ENCODE results near the gene FIGN. TPM values are rescaled to one million over a fixed set of nuclear protein-coding genes. Genes with fewer than 3 reads are reported as not detected.

FIGN gene
- total and polyA plus RNA-seq, 2 of the 4 experiments (the other 2 are of a cell fraction): 0.77 to 0.90 TPM

GRCh38 chr2:163664610-163665009 is 71.2 kb downstream of the FIGN start:
- Histone ChIP-seq H3K56ac (ENCODE audit: extremely low read depth, insufficient read depth, low read length) (no peak overlapping the region), H2BK20ac (ENCODE audit: low read depth, low read length) (no peak overlapping the region), H2AK5ac (ENCODE audit: low read depth, low read length) (no peak overlapping the region), H3K9me1 (ENCODE audit: insufficient read depth, low read length) (peaks cover 2% of the 10 kb centered on the region; the same call in 1 of the 2 replicates), H4K5ac (ENCODE audit: low read depth, low read length) (no peak overlapping the region), H2BK5ac (ENCODE audit: low read depth, low read length, poor library complexity, severe bottlenecking) (no peak overlapping the region), H3K27me3 (ENCODE audit: control insufficient read depth, insufficient read depth, low read length) (no peaks in the 10 kb centered on the region), H3K27ac (ENCODE audit: insufficient read depth, low read length) (no peak overlapping the region), H3K9me3 (ENCODE audit: control insufficient read depth, insufficient read depth, low read length) (no peaks in the 10 kb centered on the region), H3K14ac (replicated peaks; ENCODE audit: low read depth, low read length) (no peak overlapping the region), H2BK15ac (ENCODE audit: low read depth, low read length) (no peak overlapping the region), H3K4me3 (ENCODE audit: insufficient read depth, low read depth, low read length) (no peak overlapping the region), H2BK120ac (ENCODE audit: low read depth, low read length) (no peak overlapping the region), H4K91ac (ENCODE audit: insufficient read depth, low read depth, low read length) (no peak overlapping the region), H3K4me2 (ENCODE audit: low read depth, low read length) (peak overlapping the region; percentile 1; the same call in 1 of the 2 replicates), H4K20me1 (ENCODE audit: insufficient read depth, low read length) (no peaks in the 10 kb centered on the region), H2AK9ac (replicated peaks; ENCODE audit: low read depth, low read length, poor library complexity) (no peak overlapping the region), H4K8ac (ENCODE audit: low read depth in 2 of 2, low read length in 2 of 2) (no peak overlapping the region), H3K36me3 (ENCODE audit: control insufficient read depth, insufficient read depth, low read length) (no peaks in the 10 kb centered on the region), H3K23ac (ENCODE audit: low read depth, low read length) (no peak overlapping the region), H3K18ac (ENCODE audit: low read depth, low read length) (no peak overlapping the region), H3K4me1 (ENCODE audit: control insufficient read depth, insufficient read depth, low read length) (peaks cover 7% of the 10 kb centered on the region; the same call in 1 of the 2 replicates), H2AFZ (replicated peaks; ENCODE audit: low read length, poor library complexity) (no peak overlapping the region), H3K4ac (ENCODE audit: low read depth, low read length) (no peak overlapping the region), H3K9ac (ENCODE audit: low read depth, low read length) (no peak overlapping the region), H3K79me1 (ENCODE audit: low read depth in 1 of 2, low read length in 2 of 2) (no peaks in the 10 kb centered on the region)
- CTCF ChIA-PET: no interaction called here
- ATAC-seq (ENCODE audit: low read depth) (peak; percentile 22), DNase-seq (peak; percentile 83)
- in situ Hi-C loops (cut with MboI; ENCODE audit: low sequenced_read_pairs): no loop called here
- BruUV-seq (replicated peaks): no TSS peak
- intact Hi-C loops (cut with micrococcal nuclease): loop anchor here (2.0 to 10.0 kb wide), 2 partner anchors 70 to 320 kb away; no protein-coding TSS in a partner anchor
- dilution Hi-C loops (cut with HindIII; ENCODE audit: low sequenced_read_pairs, unreplicated experiment): no loop called here
- POLR2A ChIA-PET (ENCODE audit: unreplicated experiment): no interaction called here
- WGBS, 2 experiments (ENCODE audit: extremely low coverage in 2 of 2, insufficient read length in 1 of 2): no CpG with 5 or more reads among the region's 5 CpGs
- TF ChIP-seq RAD21 (IDR thresholded peaks at IDR 0.05; ENCODE audit: low read length): no peak
- TF ChIP-seq CEBPB (IDR thresholded peaks at IDR 0.05; ENCODE audit: low read depth, low read length): peak; percentile 98
- peak; percentile 30; the same call in 1 of the 2 replicates for TF ChIP-seq FOS (IDR thresholded peaks at IDR 0.05; ENCODE audit: low read depth, low read length)

All from IMR-90 (cell line).